Stimulated activated CD4-positive, alpha-beta T cell treated with anti-CD3 and anti-CD28 coated beads, Interleukin-15, amount 100 ng/mL, for 1 hour (primary cell): ENCODE measurements around the gene BAX.

ENCODE experiments used
- DNase-seq, 2 donors: peaks; one replicate each; pipeline ENCODE4 v3.0.0-alpha.2; 2020; ENCODE audit warnings: low read depth in 1 of 2, low spot score in 1 of 2

The BAX gene

DNA sequence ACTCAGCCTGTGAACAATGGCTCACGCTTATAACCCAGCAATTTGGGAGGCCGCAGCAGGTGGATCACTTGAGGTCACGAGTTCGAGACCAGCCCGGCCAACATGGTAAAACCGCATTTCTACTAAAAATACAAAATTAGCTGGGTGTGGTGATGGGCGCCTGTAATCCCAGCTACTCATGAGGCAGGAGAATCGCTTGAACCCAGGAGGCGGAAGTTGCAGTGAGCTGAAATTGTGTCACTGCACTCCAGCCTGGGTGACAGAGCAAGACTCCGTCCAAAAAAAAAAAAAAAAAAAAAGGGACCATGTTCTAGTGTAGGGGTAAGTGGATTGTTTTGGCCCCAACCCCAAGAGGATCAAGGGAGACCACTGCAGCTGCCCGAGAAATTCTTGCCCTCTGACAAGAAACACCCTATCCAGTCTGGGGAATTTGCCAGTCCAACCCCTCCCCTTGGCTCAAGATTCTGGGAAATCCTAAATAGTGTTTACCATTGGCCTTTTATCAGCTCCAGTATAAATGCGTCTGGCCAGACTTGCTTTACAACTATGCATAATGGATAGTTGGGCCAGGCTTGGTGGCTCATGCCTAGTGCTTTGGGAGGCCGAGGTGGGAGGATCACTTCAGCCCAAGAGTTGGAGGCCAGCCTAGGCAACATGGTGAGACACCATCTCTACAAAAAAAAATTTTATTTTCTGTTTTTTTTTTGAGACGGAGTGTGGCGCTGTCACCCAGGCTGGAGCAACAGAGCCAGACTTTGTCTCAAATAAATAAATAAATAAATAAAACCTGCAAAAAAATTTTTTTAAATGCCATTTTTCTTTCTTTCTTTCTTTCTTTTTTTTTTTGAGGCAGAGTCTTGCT, 26.3 kb upstream of the BAX start:
- no peak for DNase-seq

DNA sequence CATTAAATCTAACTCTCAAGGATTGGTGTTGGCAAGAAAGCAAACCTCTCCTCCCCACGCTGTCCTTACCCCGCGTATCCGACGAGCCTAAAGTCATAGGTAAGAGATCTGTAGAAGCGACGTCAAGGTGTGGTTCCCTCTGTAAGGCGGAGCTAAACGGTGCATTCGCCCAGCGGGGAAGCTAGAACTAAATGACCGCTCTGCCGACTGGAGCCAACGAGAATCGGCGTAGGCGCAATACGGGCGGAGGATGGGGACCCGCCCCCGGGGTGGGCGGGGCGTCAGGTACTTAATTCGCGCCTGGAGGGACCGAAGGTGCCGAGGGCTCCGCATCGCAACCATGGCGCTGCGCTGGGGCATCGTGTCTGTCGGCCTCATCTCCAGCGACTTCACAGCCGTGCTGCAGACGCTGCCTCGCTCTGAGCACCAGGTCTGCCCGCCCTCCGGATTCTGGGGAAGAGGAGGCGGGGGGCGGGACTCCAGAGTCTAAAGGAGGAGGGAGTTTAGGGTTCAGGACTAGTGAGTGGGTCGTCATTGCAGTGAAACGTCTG, 21.2 kb upstream of the BAX start, which contains the start of gene DHDH:
Gene DHDH, plus strand, starts transcription at position 318 of the 551 bp plus-strand sequence. Its CDS starts 23 bp downstream, at position 341.
- DNase-seq, result peak; percentile 60 to 78

DNA sequence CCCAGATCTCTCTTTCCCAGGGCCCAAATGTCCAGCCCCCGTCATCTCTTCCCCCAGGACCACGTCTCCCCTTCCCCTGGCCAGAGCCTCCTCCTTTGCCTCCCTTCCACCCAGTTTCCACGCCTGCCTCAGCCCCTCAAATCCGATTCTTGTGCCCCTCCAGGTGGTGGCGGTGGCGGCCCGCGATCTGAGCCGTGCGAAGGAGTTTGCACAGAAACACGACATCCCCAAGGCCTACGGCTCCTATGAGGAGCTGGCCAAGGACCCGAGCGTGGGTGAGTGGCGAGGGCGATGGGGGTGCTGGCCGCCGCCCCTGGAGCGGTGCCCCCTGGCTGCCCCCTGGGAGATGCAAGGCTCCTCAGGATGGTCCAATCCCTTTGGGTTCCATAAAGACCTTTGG, 19.8 kb upstream of the BAX start:
- DNase-seq, result no peak

DNA sequence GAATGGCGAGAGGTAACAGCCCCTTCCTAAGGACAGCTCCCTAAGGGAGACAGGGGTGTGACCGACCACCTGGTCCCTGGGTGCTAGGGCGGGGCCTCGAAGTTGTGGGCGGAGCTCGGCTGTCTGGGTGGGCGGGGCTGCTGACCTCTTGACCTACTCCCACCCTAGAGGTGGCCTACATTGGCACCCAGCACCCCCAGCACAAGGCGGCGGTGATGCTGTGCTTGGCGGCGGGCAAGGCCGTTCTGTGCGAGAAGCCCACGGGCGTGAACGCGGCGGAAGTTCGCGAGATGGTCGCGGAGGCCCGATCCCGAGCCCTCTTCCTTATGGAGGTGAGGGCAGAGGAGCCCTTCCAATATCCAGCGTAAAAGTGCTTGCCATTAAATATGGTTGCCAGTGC, 18.8 kb upstream of the BAX start:
- DNase-seq, result no peak

DNA sequence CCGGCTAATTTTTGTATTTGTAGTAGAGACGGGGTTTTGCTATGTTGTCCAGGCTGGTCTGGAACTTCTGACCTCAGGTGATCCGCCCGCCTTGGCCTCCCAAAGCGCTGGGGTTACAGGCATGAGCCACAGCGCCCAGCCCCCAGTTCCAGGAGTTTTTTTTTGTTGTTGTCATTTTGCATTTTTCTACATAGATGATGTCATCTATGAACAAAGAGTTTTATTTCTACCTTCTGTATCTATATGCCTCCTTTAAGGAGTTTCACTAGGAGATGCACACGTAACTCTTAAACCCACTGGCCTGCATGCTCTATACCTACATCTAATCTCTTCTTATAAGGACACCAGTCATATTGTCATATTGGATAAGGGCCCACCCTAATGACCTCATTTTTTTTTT, 16.4 kb upstream of the BAX start:
- DNase-seq, result no peak

DNA sequence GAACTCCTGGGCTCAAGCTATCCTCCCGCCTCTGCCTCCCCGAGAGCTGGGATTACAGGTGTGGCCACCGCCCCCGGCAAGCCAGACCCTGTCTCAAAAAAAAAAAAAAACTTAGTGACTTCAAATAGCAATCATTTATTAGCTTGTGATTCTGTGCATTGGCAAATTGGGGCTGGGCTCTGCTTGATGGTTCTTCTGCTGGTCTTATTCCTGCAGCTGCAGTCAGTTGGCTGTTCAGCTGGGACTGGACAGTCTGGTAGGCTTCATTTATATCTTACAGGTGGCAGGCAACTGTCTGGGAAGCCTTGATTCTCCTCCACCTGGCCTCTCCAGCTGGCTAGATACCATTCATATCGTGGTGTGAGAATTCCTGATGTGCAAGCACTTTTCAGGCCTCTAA, 13.8 kb upstream of the BAX start:
- DNase-seq, result no peak

DNA sequence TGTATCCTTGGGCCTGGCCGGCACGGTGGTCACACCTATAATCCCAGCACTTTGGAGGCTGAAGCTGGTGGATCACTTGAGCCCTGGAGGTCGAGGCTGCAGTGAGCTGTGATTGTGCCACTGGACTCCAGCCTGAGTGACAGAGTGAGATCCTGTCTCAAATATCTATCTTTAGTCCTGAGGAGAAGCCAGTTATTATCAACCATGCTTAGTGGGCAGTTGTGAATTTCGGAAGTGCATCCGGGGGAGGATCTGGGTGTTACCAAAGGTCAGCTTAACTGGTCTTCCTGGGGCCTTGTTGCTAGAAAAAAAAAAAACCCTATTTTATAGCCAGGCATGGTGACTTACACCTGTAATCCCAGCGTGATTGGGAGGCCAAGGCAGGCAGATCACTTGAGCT, 11.6 kb upstream of the BAX start:
- DNase-seq, result no peak

DNA sequence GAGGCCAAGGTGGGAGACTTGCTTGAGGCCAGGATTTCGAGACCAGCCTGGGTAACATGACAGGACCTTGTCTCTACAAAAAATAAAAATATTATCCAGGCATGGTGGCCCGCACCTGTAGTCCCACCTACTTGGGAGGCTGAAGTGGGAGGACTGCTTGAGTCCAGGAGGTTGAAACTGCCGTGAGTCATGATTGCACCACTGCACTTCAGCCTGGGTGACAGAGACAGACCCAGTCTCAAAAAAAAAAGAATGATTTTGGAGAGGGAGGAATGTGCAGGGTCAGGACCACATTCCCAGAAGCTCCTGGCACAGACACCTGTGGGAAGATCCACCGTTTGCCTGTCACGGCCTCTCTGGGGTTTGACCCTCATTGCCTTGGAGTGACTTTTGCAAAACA, 9.3 kb upstream of the BAX start:
- no peak for DNase-seq

DNA sequence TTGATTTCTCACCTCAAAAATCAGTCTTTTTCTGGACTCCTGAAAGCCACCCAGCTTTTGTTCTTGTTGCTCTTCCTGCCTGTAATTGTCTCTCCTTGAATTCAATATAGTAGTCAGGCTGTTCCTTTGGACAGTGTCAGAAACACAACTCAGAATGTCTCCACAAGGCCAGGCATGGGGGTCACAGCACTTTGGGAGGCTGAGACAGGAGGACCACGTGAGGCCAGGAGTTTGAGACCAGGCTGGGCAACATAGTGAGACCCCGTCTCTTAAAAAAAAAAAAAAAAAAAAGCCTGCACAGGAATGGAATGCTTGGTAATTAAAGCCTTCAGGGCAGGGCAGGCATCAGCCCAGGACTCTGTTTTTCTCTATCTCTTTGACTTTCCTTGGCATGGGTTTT, 8.9 kb upstream of the BAX start:
- DNase-seq, result no peak

DNA sequence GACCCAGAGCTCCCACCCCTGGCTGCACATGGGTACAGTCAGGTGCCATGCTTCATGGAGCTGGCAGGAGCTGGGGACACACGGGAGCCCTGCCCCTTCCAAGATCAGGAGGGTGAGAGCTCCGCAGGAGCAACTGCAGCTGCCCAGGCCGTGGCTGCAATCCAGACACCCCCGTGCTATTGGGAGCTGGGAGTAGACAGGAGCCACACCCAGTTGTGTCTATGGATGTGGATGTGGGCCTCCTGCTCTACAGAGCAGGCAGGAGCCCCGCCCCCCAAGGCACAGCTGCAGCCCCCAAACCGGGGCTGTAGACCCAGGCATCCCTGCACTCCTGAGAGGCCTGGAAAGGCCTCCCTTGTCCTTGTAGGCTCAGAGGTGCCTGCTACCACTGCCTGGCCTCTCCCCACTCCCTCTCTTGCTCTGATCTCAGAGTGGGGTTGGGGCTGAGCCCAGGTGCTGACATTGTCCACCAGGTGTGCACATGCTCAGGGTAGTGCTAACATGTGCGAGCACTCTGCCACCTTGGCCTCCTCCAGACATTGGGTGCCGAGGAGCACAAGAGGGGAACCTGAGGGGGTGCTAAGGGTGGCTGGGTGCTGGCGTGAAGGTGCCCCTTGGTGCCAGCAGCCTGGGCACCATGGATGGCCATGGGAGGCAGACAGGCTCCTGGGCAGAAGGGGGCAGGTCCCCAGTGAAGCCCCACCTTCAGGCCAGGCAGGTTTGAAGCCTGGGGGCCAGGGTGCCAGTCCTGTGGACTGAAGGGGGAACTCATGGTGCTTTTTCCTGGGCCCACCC, 8.0 kb upstream of the BAX start:
- no peak for DNase-seq

DNA sequence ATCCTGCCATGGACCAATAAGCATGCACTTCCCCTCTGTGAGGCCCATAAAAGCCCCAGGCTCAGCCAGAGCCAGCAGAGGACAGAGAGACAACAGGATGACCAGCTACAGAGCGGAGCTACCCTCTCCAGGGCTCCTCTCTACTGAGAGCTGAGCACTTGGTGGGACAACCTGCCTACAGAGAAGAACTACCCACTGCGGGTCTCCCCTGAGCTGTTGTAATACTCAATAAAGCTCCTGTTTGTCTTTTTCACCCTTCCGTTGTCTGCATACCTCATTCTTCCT, 7.5 kb upstream of the BAX start:
- DNase-seq, result no peak

DNA sequence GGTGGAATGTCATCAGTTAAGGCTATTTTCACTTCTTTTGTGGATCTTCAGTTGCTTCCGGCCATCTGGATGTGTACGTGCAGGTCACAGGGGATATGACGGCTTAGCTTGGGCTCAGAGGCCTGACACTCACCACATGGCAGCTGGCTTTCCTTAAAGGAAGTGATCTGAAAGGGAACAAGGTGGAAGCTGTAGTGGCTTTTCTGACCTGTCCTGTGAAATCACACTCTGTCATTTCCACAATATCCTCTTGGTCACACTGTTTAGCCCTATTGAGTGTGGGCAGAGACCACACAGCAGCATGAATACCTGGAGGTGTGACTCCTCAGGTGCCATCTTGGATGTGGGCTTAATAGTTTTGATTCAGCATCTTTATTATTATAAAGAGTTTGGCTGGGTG, 4.5 kb upstream of the BAX start:
- no peak for DNase-seq

DNA sequence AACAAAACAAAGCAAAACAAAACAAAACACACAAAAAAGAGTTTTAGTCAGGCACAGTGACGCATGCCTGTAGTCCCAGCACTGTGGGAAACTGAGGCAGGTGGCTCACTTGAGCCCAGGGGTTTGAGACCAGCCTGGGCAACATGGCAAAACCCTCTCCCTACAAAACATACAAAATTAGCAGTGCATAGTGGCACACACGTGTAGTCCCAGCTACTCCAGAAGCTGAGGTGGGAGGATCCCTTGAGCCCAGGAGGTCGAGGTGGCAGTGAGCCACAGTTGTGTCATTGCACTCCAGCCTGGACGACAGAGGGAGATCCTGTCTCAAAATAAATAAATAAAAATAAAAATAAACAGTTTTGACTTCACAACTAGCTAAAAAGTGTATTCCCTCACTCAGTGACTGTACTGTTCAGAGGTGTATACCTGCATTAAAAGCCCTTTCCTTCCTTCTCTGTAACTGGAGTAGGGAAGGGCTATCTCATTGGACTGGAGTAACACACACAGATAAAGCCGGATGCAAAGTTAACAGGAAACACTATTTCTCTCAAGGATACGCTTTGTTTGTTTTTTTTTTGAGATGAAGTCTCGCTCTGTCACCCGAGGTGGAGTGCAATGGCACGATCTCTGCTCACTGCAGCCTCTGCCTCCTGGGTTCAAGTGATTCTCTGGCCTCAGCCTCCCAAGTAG, 3.7 kb upstream of the BAX start:
- DNase-seq, result no peak

DNA sequence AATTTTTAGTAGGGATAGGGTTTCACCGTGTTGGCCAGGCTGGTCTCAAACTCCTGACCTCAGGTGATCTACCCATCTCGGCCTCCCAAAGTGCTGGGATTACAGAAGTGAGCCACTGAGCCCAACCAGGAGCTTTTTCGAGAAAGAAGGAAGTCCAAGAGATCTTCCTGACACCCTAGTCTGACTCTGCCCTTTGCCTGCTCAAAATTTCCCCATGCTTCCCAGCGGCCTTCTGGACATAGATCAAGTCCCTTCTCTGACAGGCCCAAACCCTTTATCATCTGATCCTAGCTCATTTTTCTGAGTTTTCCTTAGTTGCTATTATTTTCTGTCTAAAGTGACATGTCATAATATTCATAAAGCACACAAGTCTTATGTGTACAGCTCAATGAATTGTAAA, 1.5 kb upstream of the BAX start:
- DNase-seq, result no peak

DNA sequence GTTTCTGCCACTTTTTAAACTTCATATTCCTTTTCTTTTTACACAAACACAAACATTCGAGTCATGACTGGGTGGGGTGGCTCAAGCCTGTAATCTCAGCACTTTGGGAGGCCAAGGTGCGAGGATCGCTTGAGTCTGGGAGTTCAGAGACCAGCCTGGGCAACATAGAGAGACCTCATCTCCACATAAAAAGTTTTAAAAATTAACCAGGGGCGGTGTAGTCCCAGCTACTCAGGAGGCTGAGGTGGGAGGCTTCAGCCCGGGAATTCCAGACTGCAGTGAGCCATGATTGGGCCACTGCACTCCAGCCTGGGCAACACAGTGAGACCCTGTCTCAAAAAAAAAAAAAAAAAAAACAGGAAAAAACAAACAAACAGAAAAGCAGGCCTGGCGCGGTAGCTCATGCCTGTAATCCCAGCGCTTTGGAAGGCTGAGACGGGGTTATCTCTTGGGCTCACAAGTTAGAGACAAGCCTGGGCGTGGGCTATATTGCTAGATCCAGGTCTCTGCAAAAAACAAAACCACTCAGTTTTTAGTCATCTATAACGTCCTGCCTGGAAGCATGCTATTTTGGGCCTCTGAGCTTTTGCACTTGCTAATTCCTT, 583 bp upstream of the BAX start:
- no peak for DNase-seq

DNA sequence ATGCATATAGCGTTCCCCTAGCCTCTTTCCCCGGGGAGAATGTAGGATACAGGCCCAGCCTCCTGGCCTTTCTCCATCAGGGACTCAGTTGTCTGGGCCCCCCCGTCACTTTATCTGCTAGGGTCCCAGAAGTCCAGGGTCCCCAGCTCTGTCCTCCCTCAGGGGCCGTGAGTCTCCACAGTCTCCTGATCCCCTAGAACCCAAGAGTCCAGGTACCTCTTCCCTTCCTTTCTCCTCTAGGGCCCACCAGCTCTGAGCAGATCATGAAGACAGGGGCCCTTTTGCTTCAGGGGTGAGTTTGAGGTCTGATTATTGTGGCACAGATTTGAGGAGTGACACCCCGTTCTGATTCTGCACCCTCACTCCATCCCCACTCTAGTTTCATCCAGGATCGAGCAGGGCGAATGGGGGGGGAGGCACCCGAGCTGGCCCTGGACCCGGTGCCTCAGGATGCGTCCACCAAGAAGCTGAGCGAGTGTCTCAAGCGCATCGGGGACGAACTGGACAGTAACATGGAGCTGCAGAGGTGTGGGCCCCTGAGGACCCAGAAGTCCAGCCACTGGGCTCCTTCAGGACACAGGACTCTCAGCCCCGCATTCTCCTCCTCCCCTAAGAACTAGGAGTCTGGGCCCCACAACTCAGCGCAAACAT, 758 bp downstream of the BAX start:
- no peak for DNase-seq

DNA sequence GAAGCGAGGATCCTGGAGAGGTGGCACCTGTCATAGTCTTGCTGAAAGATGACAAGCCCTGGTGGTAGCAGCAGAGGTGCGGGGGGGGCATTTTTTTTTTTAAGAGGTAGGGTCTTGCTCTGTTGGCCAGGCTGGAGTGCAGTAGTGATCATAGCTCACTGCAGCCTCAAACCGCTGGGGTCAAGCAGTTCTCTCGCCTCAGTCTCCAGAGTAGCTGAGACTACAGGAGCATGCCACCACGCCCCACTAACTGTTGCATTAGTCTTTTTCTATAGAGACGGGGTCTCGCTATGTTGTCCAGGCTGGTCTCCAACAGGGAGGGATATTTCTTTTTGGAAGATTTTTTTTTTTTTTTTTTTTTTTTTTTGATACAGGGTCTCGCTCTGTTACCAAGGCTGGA, 3.3 kb downstream of the BAX start:
- no peak for DNase-seq

DNA sequence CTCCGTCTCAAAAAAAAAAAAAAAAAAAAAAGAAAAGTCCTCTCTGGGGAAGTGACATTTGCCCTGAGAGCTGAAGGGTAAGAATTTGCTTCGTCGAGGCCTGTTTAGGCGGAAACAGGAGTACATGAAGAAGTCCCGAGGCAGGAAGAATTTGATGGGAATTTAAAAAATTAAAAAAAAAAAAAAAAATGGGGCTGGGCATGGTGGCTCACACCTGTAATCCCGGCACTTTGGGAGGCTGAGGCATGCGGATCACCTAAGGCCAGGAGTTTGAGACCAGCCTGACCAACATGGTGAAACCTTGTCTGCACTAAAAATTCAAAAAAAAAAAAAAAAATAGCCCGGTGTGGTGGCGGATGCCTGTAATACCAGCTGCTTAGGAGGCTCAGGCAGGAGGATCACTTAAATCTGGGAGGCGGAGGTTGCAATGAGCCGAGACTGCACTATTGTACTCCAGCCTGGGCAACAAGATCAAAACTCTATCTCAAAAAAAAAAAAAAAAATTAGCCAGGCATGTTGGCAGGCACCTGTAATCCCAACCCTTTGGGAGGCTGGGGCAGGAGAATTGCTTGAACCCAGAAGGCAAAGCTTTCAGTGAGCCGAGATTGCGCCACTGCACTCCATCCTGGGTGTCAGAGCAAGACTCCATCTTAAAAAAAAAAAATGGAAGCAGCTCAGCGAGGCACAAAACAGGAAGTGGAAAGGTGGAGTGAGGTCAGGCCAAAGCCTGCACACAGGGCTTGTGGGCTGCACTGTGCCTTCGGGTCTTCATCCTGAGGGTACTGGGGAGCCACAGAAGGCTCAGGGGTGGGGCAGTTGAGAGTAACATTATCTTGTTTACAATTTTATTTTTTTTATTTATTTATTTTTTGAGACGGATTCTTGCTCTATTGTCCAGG, 4.9 kb downstream of the BAX start:
- no peak for DNase-seq

DNA sequence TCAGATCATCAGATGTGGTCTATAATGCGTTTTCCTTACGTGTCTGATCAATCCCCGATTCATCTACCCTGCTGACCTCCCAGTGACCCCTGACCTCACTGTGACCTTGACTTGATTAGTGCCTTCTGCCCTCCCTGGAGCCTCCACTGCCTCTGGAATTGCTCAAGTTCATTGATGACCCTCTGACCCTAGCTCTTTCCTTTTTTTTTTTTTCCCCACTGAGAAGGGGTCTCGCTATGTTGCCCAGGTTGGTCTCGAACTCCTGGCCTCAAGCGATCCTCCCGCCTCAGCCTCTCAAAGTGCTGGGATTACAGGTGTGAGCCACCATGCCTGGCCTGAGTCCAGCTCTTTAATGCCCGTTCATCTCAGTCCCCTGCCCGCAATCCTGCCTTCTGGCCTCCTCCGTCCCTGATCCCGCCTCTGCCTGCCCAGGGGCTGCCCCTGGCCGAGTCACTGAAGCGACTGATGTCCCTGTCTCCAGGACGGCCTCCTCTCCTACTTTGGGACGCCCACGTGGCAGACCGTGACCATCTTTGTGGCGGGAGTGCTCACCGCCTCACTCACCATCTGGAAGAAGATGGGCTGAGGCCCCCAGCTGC, 6.5 kb downstream of the BAX start:
- DNase-seq, result no peak

DNA sequence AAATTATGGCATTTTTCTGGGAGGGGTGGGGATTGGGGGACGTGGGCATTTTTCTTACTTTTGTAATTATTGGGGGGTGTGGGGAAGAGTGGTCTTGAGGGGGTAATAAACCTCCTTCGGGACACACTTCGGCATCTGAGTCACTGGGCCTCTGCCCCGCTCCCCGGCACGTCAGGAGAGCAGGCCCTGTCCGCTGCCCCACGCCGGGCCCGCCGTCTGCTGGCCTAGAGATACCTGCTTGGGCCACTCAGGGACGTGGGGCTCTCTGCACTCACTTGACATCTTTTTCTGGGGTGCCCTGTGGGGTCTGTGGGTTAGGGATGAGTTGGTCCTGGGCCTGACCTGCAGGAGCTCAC, 7.0 kb downstream of the BAX start:
- no peak for DNase-seq
